SKM-1 (cell line): ENCODE data around the gene CLPX.
"Not testable (repeated sequence)": the region's sequence is repeated elsewhere in the genome, so short reads cannot be mapped to it uniquely, and the experiment has no call there.

Experiments used
- DNase-seq: peaks from one replicate; lab custom pipeline; 2025; ENCODE audit not compliant: unreplicated experiment; lab: John Stamatoyannopoulos, UW

The CLPX gene

DNA sequence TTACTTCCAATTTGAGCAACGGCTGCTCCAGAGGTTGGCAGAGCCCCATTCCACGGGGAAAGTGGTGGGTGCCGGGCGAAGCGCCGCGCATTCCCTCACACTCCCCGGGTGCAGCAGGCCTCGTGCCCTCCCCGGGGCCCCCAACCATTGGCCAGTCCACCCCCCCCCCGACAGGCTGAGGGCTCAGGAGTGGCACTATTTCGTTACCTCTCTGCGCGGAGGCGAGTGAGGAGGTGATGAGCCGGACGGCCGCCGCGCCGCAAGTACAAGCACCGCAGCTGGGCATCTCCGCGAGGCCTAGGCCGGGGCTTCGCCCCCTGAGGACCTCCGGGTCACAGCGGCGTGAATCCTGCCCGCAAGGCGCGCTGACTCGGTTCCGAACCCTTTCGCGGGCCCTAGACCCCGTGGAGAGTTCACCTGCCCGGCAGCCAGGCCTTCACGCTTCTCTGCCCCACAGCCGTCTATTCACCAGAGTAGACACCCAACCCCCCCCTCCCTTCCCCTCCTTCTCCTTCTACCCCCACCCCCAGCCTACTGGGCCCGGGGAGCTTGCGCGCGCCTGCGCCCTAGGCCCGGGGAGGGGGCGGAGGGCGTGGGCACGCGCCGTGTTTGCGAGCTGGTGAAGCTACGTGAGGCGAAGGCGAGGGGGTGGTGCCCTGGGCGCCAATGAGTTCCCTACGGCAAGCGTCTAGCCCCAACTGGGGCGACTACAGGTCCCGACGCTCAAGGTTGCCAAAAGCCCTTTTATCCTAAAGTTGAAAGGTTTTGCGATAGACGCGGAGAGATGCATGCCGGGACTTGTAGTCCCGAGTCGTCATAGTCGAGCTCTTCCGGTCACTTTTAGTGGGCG, at the start of gene CLPX:
Gene CLPX, minus strand, starts transcription at position 475 of the 850 bp plus-strand sequence. Its CDS starts 189 bp downstream, at position 286.
- DNase-seq: peak; percentile 73

- no peak for DNase-seq
Observed at GRCh38 chr15:65233696-65234095, 48.6 kb upstream of the CLPX start.

- no peak for DNase-seq
Observed at GRCh38 chr15:65232520-65232919, 47.4 kb upstream of the CLPX start.

DNA sequence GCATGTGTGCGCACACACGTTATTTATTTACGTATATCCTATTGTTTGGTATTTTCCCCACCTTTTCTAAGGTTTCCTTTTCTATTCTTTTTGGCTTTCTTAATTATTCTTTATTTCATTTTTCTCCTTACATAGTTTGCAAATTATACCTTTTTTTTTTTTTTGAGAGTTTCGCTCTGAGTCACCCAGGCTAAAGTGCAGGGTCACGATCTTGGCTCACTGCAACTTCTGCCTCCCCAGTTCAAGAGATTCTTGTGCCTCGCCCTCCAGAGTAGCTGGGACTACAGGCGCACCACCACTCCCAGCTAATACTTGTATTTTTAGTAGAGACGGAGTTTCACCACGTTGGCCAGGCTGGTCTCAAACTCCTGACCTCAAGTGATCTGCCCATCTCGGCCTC, 46.2 kb upstream of the CLPX start:
- DNase-seq: no peak

DNA sequence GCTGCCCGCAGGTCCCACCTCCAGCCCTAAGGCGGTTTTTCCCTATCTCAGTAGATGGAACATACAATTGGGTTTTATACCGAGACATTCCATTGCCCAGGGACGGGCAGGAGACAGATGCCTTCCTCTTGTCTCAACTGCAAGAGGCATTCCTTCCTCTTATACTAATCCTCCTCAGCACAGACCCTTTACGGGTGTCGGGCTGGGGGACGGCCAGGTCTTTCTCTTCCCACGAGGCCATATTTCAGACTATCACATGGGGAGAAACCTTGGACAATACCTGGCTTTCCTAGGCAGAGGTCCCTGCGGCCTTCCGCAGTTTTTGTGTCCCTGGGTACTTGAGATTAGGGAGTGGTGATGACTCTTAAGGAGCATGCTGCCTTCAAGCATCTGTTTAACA, 41.8 kb upstream of the CLPX start:
- DNase-seq: not testable (repeated sequence)

GRCh38 chr15:65226221-65226620, 41.1 kb upstream of the CLPX start:
- DNase-seq: no peak

- DNase-seq: peak; percentile 37
Observed at GRCh38 chr15:65223996-65224395, 38.9 kb upstream of the CLPX start.

DNA sequence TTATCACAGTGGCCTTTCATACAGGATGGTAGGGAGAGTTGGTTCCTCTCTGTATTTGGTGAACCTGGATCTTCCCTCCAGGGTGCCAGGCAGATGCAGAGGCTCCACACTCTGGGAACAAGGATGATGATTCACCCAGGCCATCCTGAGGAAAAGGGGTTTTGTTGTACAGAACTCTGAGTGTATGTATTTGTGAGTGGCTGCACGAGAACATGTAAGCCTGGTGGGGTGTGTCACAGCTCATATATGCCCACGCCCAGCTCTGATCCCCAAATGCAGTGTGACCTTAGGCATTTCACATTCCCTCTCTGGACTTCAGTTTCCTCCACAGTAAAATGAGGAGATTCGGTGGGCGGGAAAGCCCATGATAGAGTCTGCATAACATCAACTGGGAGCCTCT, 37.7 kb upstream of the CLPX start:
- DNase-seq: no peak

GRCh38 chr15:65221697-65222096, 36.6 kb upstream of the CLPX start:
- no peak for DNase-seq

- DNase-seq: no peak
Observed at GRCh38 chr15:65219137-65219536, 34.0 kb upstream of the CLPX start.

DNA sequence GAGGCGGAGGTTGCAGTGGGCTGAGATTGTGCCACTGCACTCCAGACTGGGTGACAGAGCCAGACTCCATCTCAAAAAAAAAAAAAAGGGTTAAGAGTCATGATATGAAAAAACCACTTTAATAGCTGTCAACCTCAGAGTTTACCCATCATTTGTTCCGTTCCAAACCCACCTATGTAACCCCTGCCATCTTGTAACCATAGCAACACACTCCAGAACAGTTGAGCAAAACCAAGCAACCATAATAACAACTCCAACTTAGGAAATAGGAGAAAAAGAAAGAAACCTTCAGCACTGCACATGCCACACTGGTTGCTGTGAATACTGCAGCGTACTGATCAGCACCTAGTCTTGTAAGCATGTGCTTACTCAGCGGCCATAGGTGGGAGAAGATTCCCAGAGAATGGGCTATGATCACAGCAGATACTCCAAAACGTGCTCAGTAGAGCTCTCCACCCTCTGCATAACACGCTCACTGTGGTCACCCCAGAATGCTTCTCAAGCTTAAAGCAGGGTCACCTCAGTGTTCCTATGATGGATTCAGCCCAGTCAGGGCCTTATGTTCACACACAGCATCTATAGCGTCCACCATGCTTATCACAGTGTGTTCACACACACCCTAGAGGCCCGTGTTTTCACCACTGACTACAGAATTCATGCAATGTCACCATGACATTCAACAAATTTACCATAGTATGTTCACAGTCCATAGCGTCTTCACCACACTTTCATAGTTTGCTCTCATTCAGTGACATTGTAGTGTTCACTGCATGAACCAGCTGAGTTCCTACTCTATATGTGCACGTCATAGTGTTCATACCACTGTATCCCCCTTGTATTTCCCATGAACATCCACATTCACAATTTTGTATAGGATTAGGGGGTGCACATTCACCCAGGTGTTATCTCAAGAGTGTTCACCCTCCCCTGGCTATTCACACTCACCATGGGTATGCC, 32.7 kb upstream of the CLPX start:
- DNase-seq: no peak

DNA sequence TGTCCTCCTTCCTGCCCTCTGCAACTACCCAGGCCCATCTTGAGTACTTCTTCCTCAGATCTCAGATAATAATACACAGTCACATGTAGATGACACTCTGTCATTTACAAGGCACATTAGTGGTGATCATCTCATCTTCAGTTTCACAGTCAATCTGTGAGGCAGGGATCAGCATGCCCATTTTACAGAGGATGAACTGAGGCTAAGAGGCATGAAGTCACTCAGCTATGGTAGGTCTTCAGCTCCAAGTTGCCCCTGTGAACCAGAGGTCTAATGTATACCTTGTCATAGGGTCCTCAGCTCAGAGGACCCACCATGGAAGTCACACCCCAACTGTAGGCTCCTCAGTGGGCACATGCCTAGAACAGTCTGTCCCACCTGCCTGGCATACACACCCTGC, 30.4 kb upstream of the CLPX start:
- DNase-seq: no peak

- no peak for DNase-seq
Observed at GRCh38 chr15:65214010-65214409, 28.9 kb upstream of the CLPX start.

DNA sequence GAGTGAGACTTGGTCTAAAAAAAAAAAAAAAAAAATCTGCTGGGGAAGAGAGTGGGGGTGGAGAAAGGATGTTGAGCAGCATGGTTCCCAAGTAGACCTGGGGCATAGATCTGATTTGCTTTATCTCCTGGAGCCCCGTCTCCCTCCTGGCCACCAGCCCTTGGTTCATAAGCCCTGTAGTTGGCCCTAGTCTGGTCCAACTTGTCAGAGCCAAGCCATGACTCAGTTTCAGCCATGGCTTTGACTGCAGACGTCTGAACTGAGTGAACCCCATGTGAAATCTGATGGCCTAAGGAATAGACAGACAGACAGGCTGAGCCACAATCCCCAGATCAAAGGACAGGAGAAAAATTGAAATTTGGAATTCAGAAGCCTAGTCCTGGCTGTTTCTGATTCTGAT, 28.1 kb upstream of the CLPX start:
- DNase-seq: no peak

DNA sequence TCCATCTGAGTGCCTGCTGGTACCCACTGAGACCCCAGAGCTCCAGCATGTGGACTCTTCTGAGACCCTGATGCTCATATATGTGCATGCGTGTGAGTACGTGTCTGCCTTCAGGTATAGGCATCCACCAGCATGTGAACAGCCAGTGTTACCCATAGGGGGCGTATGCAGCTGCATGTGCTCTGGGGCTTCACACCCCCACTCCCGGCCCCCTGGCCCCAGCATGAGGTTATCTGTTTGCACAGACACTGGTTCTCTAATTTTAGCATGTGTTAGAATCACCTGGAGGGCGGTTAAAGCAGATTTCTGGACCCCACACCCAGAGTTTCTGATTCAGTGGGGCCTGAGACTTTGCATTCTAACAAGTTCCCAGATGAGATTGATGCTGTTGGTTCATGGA, 27.0 kb upstream of the CLPX start:
- DNase-seq: peak; percentile 27

- DNase-seq: no peak
Observed at GRCh38 chr15:65211482-65211982, 26.4 kb upstream of the CLPX start.

- DNase-seq: no peak
Observed at GRCh38 chr15:65210770-65211481, 25.8 kb upstream of the CLPX start, which contains the start of gene CILP. Gene CILP, minus strand, starts transcription at chr15:65211473. Its CDS starts 1,718 bp downstream, at chr15:65209755.

DNA sequence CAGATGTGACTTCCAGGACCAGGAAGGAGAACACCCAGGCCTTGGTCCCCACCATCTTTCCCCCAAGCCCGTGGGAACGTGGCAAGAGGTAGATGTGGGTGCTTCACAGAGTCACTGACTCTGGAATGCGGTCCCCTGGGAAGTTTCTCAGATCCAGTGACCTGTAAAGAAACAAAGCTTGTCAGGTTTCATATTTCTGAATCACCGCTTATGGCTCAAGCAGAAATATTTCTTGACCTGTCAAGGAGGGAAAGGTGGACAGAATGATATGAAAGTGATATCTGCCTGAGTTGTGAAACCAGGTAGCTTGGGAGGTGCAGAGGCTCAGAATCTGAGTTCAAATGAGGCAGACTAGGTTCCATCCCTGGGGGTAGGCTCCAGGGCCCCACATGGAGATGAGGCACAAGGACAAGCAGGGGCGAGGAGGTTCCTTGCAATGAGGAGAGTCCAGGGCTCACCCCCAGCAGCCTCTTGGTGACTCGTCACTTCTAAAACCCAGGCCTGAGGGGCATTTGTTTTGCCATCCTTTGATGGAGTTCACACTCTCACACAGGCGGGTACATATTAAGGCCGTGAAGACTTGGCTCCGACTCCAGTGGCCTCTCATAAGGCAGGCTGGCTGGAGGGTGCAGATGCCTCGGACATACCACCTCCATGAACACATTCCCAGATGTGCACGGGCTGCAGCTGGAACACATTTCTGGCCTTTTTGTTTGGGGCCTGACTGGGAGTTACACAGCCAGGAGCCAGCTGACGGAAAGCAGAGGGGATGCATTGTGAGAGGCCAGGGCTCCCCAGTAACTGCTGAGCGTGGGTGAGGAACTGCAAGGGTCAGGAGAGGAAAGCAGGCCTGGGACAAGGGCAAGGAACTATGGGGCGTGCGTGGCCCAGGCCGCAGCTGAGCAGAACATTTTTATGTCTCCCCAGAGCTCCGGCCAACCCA, 24.8 kb upstream of the CLPX start:
- no peak for DNase-seq

DNA sequence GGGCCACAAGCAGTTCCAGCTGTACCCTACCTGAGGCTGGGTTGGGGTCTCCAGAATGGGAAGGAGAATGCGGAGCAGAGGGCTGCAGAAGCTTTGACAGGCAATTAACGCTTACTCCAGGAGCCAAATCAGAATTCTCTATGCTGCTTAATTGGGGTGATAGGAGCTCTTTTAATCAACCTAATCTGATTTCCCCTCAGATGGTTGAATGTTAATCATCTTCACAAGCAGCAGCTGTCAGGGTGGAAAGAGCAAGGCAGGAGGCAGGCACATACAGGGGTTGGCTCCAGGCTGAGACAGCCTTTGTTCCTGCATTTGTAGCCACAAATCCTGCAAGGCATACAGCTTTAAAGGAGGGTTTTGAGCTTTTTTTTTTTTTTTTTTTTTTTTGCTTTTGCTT, 23.5 kb upstream of the CLPX start:
- DNase-seq: no peak
